Adrenal gland (tissue), 12 donors: ENCODE data around the gene ZBTB3. TPM values are rescaled to one million over a fixed set of nuclear protein-coding genes. Genes with fewer than 3 reads are reported as not detected.

ENCODE experiments used
- DNase-seq, 7 donors: peaks; one replicate each; pipeline ENCODE4 v3.0.0-alpha.2; 2019 to 2020
- H3K27ac ChIP-seq, 5 donors: fragments of 200-600 bp; sonication (generic) in 4 of 5; 1 replicate in 3 of 5; 2 replicates in 2 of 5; pipeline versions ENCODE4 v1.5.1 to v1.8.0; 2016 to 2020; ENCODE audit warnings: mild to moderate bottlenecking in 1 of 5
- H3K27me3 ChIP-seq: fragments of 200-600 bp; 2 replicates; pipeline ENCODE4 v1.8.0; 2021
- H3K36me3 ChIP-seq, 2 donors: fragments of 200-600 bp; replicated peaks in 1 of 2; 1 replicate in 1 of 2; 2 replicates in 1 of 2; pipeline versions ENCODE4 v1.5.1 to v1.8.0; 2018 to 2022
- H3K4me1 ChIP-seq, 2 donors: fragments of 200-600 bp; replicated peaks in 1 of 2; 1 replicate in 1 of 2; 2 replicates in 1 of 2; pipeline versions ENCODE4 v1.5.1 to v1.8.0; 2018 to 2021
- H3K4me3 ChIP-seq, 4 donors: fragments of 200-600 bp; sonication (generic) in 3 of 4; one replicate each; pipeline ENCODE4 v1.5.1; 2016 to 2018
- H3K9me3 ChIP-seq, 3 donors: fragments of 200-600 bp; sonication (generic) in 1 of 3; replicated peaks in 1 of 3; 1 replicate in 2 of 3; 2 replicates in 1 of 3; pipeline versions ENCODE4 v1.5.1 to v1.8.0; 2016 to 2021
- POLR2A ChIP-seq, 2 donors: fragments of 450-650 bp; IDR thresholded peaks; one replicate each; pipeline ENCODE4 v1.6.1; 2017; ENCODE audit warnings: antibody characterized with exemption in 2 of 2, mild to moderate bottlenecking in 2 of 2, moderate library complexity in 1 of 2
- WGBS, 4 donors: extraction: QIAGEN DNeasy Blood & Tissue Kit in 2 of 4; methylation state at CpG; one replicate each; pipeline versions ENCODE4 v1.1.5 to v1.1.7; 2013 to 2017; 5-methylcytosine and 5-hydroxymethylcytosine counted together
- intact Hi-C, 2 donors: fragments of 100-400 bp; cut with DNase I; formaldehyde crosslinking; loops; one replicate each; pipeline versions ENCODE4 v1.14.1 to v1.15.0; 2022 to 2023
- polyA plus RNA-seq, 3 donors: library from polyadenylated mRNA; stranded (reverse); fragments of 200-250 nt in 2 of 3; fragments of 350-450 nt in 1 of 3; fragmentation: Illumina TruSeq in 1 of 3; extraction: RNeasy Lipid Tissue Mini Kit (QIAGEN cat#74804) in 1 of 3; gene quantifications; one replicate each; pipeline ENCODE4 v1.2.3, GENCODE V29; 2013 to 2014
- total RNA-seq, 9 donors: library from RNA; depleted of rRNA in 4 of 9; stranded (reverse); fragments of >200 nt in 4 of 9; fragments of 120-200 nt in 1 of 9; fragmentation: NEBNext Ultra II Directional in 1 of 9; extraction: Animal tissue kit (Norgen Biotek cat#: 25700) in 1 of 9; gene quantifications; one replicate each; pipeline versions ENCODE4 v1.1.0 to v1.2.4, GENCODE V29; 2013 to 2023
- TF ChIP-seq, protein P1 (sequence below), 6 experiments: fragments of 450-650 bp in 4 of 6; fragments of 200-600 bp in 2 of 6; sonication (generic) in 1 of 6; IDR thresholded peaks; 1 replicate in 5 of 6; 2 replicates in 1 of 6; pipeline versions ENCODE4 v1.5.1 to v1.8.0; 2016 to 2021; ENCODE audit warnings: antibody characterized with exemption in 6 of 6, mild to moderate bottlenecking in 2 of 6, moderate library complexity in 1 of 6
- donor health status: healthy with polysubstance abuse.
- donor health status: Bipolar disorder and iron deficiency.
- donor health status: DM: yes; HTN: yes; CAD: no.
- donor health status: DM: no; HTN: no; CAD: no.
- donor health status: DM: no; HTN: no; CAD: no.
- donor health status: DM: yes; HTN: yes; CAD: no.

Gene ZBTB3
- total and polyA plus RNA-seq, 12 donors: 3.0 to 19.5 (median 10.3) TPM

- peaks cover 0 to 39% of the 10 kb centered on the region in 2 donors for H3K36me3 ChIP-seq
- no peak for DNase-seq
- intact Hi-C loops: loop anchor here in 1 of 2 donors (5.0 kb wide), 1 partner anchor 73 kb away; no protein-coding TSS in a partner anchor
- H3K27ac ChIP-seq: no peak overlapping the region
- WGBS, 4 donors: 49 to 80% (median 58%) methylated on average over 1 to 3 of the region's 3 CpGs
- no peaks in the 10 kb centered on the region for H3K9me3 ChIP-seq
- no peak for TF ChIP-seq POLR2A (IDR thresholded peaks at IDR 0.05)
- TF ChIP-seq, protein P1, sequence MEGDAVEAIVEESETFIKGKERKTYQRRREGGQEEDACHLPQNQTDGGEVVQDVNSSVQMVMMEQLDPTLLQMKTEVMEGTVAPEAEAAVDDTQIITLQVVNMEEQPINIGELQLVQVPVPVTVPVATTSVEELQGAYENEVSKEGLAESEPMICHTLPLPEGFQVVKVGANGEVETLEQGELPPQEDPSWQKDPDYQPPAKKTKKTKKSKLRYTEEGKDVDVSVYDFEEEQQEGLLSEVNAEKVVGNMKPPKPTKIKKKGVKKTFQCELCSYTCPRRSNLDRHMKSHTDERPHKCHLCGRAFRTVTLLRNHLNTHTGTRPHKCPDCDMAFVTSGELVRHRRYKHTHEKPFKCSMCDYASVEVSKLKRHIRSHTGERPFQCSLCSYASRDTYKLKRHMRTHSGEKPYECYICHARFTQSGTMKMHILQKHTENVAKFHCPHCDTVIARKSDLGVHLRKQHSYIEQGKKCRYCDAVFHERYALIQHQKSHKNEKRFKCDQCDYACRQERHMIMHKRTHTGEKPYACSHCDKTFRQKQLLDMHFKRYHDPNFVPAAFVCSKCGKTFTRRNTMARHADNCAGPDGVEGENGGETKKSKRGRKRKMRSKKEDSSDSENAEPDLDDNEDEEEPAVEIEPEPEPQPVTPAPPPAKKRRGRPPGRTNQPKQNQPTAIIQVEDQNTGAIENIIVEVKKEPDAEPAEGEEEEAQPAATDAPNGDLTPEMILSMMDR (IDR thresholded peaks at IDR 0.05): no peak
- no peaks in the 10 kb centered on the region for H3K27me3 ChIP-seq
- no peak overlapping the region for H3K4me3 ChIP-seq
- peaks cover 38 to 46% of the 10 kb centered on the region in 2 donors for H3K4me1 ChIP-seq
These were observed 35.6 kb upstream of the ZBTB3 start for GRCh38 chr11:62789576-62789975.

GRCh38 chr11:62788991-62789390 lies 35.0 kb upstream of the ZBTB3 start:
- WGBS, 4 donors: 60 to 77% (median 76%) methylated on average over 2 to 5 of the region's 5 CpGs
- H3K4me3 ChIP-seq: no peak overlapping the region
- peak overlapping the region in 1 of 5 donors; percentile 13 for H3K27ac ChIP-seq

DNA sequence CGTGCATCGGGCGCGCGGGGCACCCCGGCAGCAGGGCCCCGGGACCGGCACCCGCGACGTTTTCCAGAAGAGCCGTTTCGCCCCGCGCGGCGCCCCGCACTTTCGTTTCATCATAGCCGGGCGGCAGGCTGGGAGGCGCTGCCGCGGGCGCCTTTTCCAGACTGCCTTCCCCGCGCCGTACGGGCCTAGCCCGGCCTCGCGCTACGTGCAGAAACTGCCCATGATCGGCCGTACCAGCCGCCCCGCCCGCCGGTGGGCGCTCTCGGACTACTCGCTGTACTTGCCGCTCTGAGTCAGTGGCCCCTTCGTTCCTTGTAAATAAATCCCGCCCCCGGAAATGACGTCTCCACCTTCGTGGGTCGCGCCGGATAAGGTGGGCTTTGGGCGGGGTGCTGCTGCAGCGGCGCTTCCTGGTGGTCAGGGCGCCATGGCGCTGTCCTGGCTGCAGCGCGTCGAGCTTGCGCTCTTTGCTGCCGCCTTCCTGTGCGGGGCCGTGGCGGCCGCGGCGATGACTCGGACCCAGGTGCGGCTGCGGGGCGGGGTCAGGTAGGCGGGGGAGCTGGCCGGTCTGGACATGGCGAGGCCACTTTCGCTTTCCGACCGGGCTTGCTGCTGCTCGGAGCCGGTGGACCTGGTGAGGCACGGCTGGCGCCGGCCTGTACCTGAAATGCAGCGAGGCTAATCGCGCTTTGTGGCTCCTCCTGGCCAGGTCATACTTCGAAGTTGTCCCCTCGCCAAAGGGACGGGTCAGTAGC lies 33.2 kb upstream of the ZBTB3 start, which contains the start of gene TMEM179B:
Gene TMEM179B (plus strand): TSS at position 398 of the 755 bp plus-strand sequence. CDS start 30 bp downstream, at position 428.
- peak; percentile 98 to 99 (median 99) for DNase-seq
- intact Hi-C loops: loop anchor here in 1 of 2 donors (5.0 kb wide), 1 partner anchor 75 kb away; no protein-coding TSS in a partner anchor
- peaks cover 32 to 39% of the 10 kb centered on the region in 2 donors for H3K4me1 ChIP-seq
- peaks cover 0 to 23% of the 10 kb centered on the region in 2 donors for H3K36me3 ChIP-seq
- no peaks in the 10 kb centered on the region for H3K27me3 ChIP-seq
- H3K27ac ChIP-seq: peak within 1 kb of the TSS; percentile 87 to 99 (median 99)
- WGBS, 4 donors: 0 to 1% (median 0%) methylated on average over 19 to 88 of the region's 88 CpGs
- no peaks in the 10 kb centered on the region for H3K9me3 ChIP-seq
- peak; percentile 83 to 98 for TF ChIP-seq POLR2A (IDR thresholded peaks at IDR 0.05)
- TF ChIP-seq, protein P1 (IDR thresholded peaks at IDR 0.05): peak in 3 of 6 experiments; percentile 7 to 62 (median 46)
- H3K4me3 ChIP-seq: peak within 1 kb of the TSS; percentile 63 to 96 (median 86)

More at GRCh38 chr11:62788991-62789390, 35.0 kb upstream of the ZBTB3 start:
- TF ChIP-seq POLR2A (IDR thresholded peaks at IDR 0.05): no peak
- TF ChIP-seq, protein P1 (IDR thresholded peaks at IDR 0.05): no peak
- Histone ChIP-seq H3K9me3 (no peaks in the 10 kb centered on the region), H3K36me3 (peaks cover 0 to 33% of the 10 kb centered on the region in 2 donors), H3K4me1 (peaks cover 38 to 46% of the 10 kb centered on the region in 2 donors), H3K27me3 (no peaks in the 10 kb centered on the region)
- DNase-seq: no peak
- intact Hi-C loops: loop anchor here in 1 of 2 donors (5.0 kb wide), 1 partner anchor 73 kb away; no protein-coding TSS in a partner anchor

DNA sequence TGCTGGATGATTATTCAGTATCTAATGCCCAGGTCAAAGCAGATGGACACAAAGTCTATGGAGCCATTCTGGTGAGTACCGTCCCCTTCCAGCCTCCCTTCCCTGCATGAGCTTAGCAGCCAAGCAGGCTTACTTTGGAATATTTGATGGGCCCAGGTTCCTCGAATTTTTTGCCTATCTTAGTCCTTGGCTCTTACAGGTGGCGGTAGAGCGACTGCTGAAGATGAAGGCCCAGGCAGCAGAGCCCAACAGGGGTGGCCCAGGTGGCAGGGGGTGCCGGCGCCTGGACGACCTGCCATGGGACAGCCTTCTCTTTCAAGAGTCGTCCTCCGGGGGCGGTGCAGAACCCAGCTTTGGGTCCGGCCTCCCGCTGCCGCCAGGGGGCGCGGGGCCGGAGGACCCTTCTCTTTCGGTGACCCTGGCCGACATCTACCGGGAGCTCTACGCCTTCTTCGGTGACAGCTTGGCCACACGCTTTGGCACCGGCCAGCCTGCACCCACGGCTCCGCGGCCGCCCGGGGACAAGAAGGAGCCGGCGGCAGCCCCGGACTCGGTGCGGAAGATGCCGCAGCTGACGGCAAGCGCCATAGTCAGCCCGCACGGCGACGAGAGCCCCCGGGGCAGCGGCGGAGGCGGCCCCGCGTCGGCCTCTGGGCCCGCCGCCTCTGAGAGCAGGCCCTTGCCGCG lies 32.5 kb upstream of the ZBTB3 start:
- peak overlapping the region; percentile 87 to 99 (median 99) for H3K27ac ChIP-seq

More for the DNA sequence above, 32.5 kb upstream of the ZBTB3 start:
- peaks cover 30 to 37% of the 10 kb centered on the region in 2 donors for H3K4me1 ChIP-seq
- WGBS, 4 donors: 1 to 17% (median 2%) methylated on average over 2 to 51 of the region's 51 CpGs
- no peaks in the 10 kb centered on the region for H3K27me3 ChIP-seq
- peak; percentile 88 to 96 (median 91) for DNase-seq
- TF ChIP-seq, protein P1 (IDR thresholded peaks at IDR 0.05): peak; percentile 91 to 98 (median 94)
- TF ChIP-seq POLR2A (IDR thresholded peaks at IDR 0.05): no peak
- peaks cover 0 to 25% of the 10 kb centered on the region in 2 donors for H3K36me3 ChIP-seq
- H3K9me3 ChIP-seq: no peaks in the 10 kb centered on the region
- intact Hi-C loops: loop anchor here in 1 of 2 donors (5.0 kb wide), 1 partner anchor 76 kb away; no protein-coding TSS in a partner anchor
- H3K4me3 ChIP-seq: peak overlapping the region; percentile 63 to 96 (median 86)
